H9 (cell line): Measurements from ENCODE around the gene SLC25A24. TPM values are rescaled to one million over a fixed set of nuclear protein-coding genes. Genes with fewer than 3 reads are reported as not detected.

Experiments
- DNase-seq: peaks from one replicate; pipeline ENCODE4 v3.0.0-alpha.2; 2017
- H2AFZ ChIP-seq: one replicate; pipeline ENCODE4 v1.6.1; 2013; ENCODE audit warnings: mild to moderate bottlenecking, low read length, control low read depth, moderate library complexity
- H2AK5ac ChIP-seq: 2 replicates; pipeline ENCODE4 v1.6.1; 2013; ENCODE audit warnings: low read length, control low read depth, mixed read lengths; ENCODE audit not compliant: insufficient read length
- H2BK120ac ChIP-seq: one replicate; pipeline ENCODE4 v1.6.1; 2013; ENCODE audit warnings: low read depth, mild to moderate bottlenecking, low read length, control low read depth, inconsistent platforms; ENCODE audit not compliant: poor library complexity, severe bottlenecking
- H2BK12ac ChIP-seq: 2 replicates; pipeline ENCODE4 v1.6.1; 2013; ENCODE audit warnings: low read length, control low read depth, mixed read lengths, low read depth; ENCODE audit not compliant: insufficient read length
- H2BK15ac ChIP-seq: 2 replicates; pipeline ENCODE4 v1.6.1; 2013; ENCODE audit warnings: low read depth, low read length, control low read depth
- H2BK20ac ChIP-seq: one replicate; pipeline ENCODE4 v1.6.1; 2013; ENCODE audit warnings: low read depth, mild to moderate bottlenecking, low read length, control low read depth, inconsistent platforms; ENCODE audit not compliant: poor library complexity, severe bottlenecking
- H2BK5ac ChIP-seq: 2 replicates; pipeline ENCODE4 v1.6.1; 2013; ENCODE audit warnings: low read length, control low read depth, mixed read lengths; ENCODE audit not compliant: insufficient read length
- H3K14ac ChIP-seq: 2 replicates; pipeline ENCODE4 v1.6.1; 2013; ENCODE audit warnings: low read length, control low read depth; ENCODE audit not compliant: insufficient read depth
- H3K18ac ChIP-seq: 2 replicates; pipeline ENCODE4 v1.6.1; 2013; ENCODE audit warnings: low read depth, mild to moderate bottlenecking, mixed read lengths, low read length, control low read depth; ENCODE audit not compliant: insufficient read length
- H3K23ac ChIP-seq: 2 replicates; pipeline ENCODE4 v1.6.1; 2013; ENCODE audit warnings: low read length, control low read depth, mixed read lengths, low read depth; ENCODE audit not compliant: insufficient read length
- H3K23me2 ChIP-seq: 2 replicates; pipeline ENCODE4 v1.6.1; 2013; ENCODE audit warnings: low read depth, mild to moderate bottlenecking, mixed read lengths, low read length, control low read depth; ENCODE audit not compliant: insufficient read length, poor library complexity, severe bottlenecking
- H3K27ac ChIP-seq: 2 replicates; pipeline ENCODE4 v1.5.1; 2013; ENCODE audit warnings: low read length, control low read depth, mixed read lengths, low read depth; ENCODE audit not compliant: insufficient read length
- H3K27me3 ChIP-seq: 2 replicates; pipeline ENCODE4 v1.6.1; 2013; ENCODE audit warnings: low read length, control low read depth, inconsistent platforms; ENCODE audit not compliant: insufficient read depth
- H3K4ac ChIP-seq: 2 replicates; pipeline ENCODE4 v1.6.1; 2013; ENCODE audit warnings: low read depth, mild to moderate bottlenecking, control low read depth, inconsistent platforms, low read length, moderate library complexity
- H3K4me1 ChIP-seq: 2 replicates; pipeline ENCODE4 v1.6.1; 2013; ENCODE audit warnings: low read length, control low read depth, inconsistent platforms; ENCODE audit not compliant: insufficient read depth
- H3K4me2 ChIP-seq: 2 replicates; pipeline ENCODE4 v1.6.1; 2013; ENCODE audit warnings: low read length, control low read depth, mixed read lengths; ENCODE audit not compliant: insufficient read length, insufficient read depth
- H3K56ac ChIP-seq: 2 replicates; pipeline ENCODE4 v1.6.1; 2013; ENCODE audit warnings: low read depth, mild to moderate bottlenecking, mixed read lengths, low read length, control low read depth; ENCODE audit not compliant: insufficient read length
- H3K79me1 ChIP-seq: 2 replicates; pipeline ENCODE4 v1.6.1; 2013; ENCODE audit warnings: low read depth, mild to moderate bottlenecking, moderate library complexity, low read length, control low read depth, inconsistent platforms; ENCODE audit not compliant: insufficient read depth, poor library complexity, severe bottlenecking
- H3K79me2 ChIP-seq: 2 replicates; pipeline ENCODE4 v1.6.1; 2013; ENCODE audit warnings: low read length, control low read depth, inconsistent platforms; ENCODE audit not compliant: insufficient read depth
- H3K9ac ChIP-seq: 2 replicates; pipeline ENCODE4 v1.6.1; 2013; ENCODE audit warnings: low read length, control low read depth, mixed read lengths; ENCODE audit not compliant: insufficient read length; ENCODE audit errors: extremely low read depth
- H3K9me3 ChIP-seq: one replicate; pipeline ENCODE4 v1.6.1; 2013; ENCODE audit warnings: low read depth, low read length, inconsistent platforms; ENCODE audit not compliant: control insufficient read depth
- H3T11ph ChIP-seq: one replicate; pipeline ENCODE4 v1.6.1; 2013; ENCODE audit warnings: mild to moderate bottlenecking, low read length, control low read depth, inconsistent platforms
- H4K20me1 ChIP-seq: one replicate; pipeline ENCODE4 v1.6.1; 2013; ENCODE audit not compliant: control insufficient read depth, insufficient read length, insufficient read depth
- H4K5ac ChIP-seq: 2 replicates; pipeline ENCODE4 v1.6.1; 2013; ENCODE audit warnings: low read depth, mild to moderate bottlenecking, mixed read lengths, low read length, control low read depth; ENCODE audit not compliant: insufficient read length
- H4K8ac ChIP-seq: replicated peaks from 2 replicates; pipeline ENCODE4 v1.6.1; 2013; ENCODE audit warnings: low read length, control low read depth, mixed read lengths, low read depth; ENCODE audit not compliant: insufficient read length
- H4K91ac ChIP-seq: 2 replicates; pipeline ENCODE4 v1.6.1; 2013; ENCODE audit warnings: low read depth, mild to moderate bottlenecking, moderate library complexity, mixed read lengths, low read length, control low read depth; ENCODE audit not compliant: insufficient read length
- H3K27ac Mint-ChIP-seq, 3 experiments: 2 replicates in 2 of 3; 3 replicates in 1 of 3; pipeline ENCODE4 v1.8.0; 2020 to 2021; ENCODE audit warnings: mixed read lengths in 3 of 3, mild to moderate bottlenecking in 1 of 3, moderate library complexity in 1 of 3
- H3K27me3 Mint-ChIP-seq: 2 replicates; pipeline ENCODE4 v1.8.0; 2021; ENCODE audit warnings: low read depth, mild to moderate bottlenecking, moderate library complexity, mixed read lengths
- H3K36me3 Mint-ChIP-seq, 3 experiments: 2 replicates in 2 of 3; 3 replicates in 1 of 3; pipeline ENCODE4 v1.8.0; 2020 to 2021; ENCODE audit warnings: low read depth in 3 of 3, mixed read lengths in 3 of 3; ENCODE audit not compliant: insufficient read depth in 1 of 3
- H3K4me1 Mint-ChIP-seq, 2 experiments: 2 replicates each; pipeline ENCODE4 v1.8.0; 2020; ENCODE audit warnings: mixed read lengths in 2 of 2
- H3K4me3 Mint-ChIP-seq, 2 experiments: 2 replicates in 1 of 2; 3 replicates in 1 of 2; pipeline ENCODE4 v1.8.0; 2020 to 2021; ENCODE audit warnings: mild to moderate bottlenecking in 2 of 2, mixed read lengths in 2 of 2, moderate library complexity in 1 of 2
- H3K9me3 Mint-ChIP-seq, 2 experiments: 2 replicates in 1 of 2; 3 replicates in 1 of 2; pipeline ENCODE4 v1.8.0; 2020; ENCODE audit warnings: mild to moderate bottlenecking in 2 of 2, mixed read lengths in 2 of 2, moderate library complexity in 1 of 2
- CTCF ChIP-seq: fragments of 200-600 bp; sonication (generic); conservative IDR thresholded peaks from 3 replicates; pipeline ENCODE4 v1.8.0; 2021; ENCODE audit warnings: antibody characterized with exemption, mild to moderate bottlenecking
- WGBS: extraction: QIAGEN DNeasy Blood & Tissue Kit; methylation state at CpG from one replicate; pipeline ENCODE4 v1.1.7; 2013; ENCODE audit warnings: missing lambda C conversion rate, low lambda C conversion rate, mixed read lengths; ENCODE audit not compliant: insufficient read length; ENCODE audit errors: extremely low coverage; 5-methylcytosine and 5-hydroxymethylcytosine counted together
- total RNA-seq: library from RNA; stranded (reverse); gene quantifications from 2 replicates; pipeline ENCODE4 v1.2.1, GENCODE V29; 2021

Gene SLC25A24
- total RNA-seq, 1 experiment from 2014 or later: 35.1 TPM

- Histone ChIP-seq H3K14ac (no peak overlapping the region), H3K23ac (no peak overlapping the region), H3K27me3 (no peaks in the 10 kb centered on the region), H3K79me1 (no peaks in the 10 kb centered on the region), H3K9ac (no peak overlapping the region), H3K4me1 (no peaks in the 10 kb centered on the region), H4K8ac (no peak overlapping the region), H3K56ac (no peak overlapping the region), H2BK15ac (no peak overlapping the region), H4K5ac (no peak overlapping the region), H3K23me2 (no peaks in the 10 kb centered on the region), H3K9me3 (no peaks in the 10 kb centered on the region), H3K4me2 (no peak overlapping the region), H3K4ac (no peak overlapping the region), H2AFZ (no peak overlapping the region), H3T11ph (no peak overlapping the region), H2BK120ac (no peak overlapping the region), H2BK12ac (no peak overlapping the region), H2BK5ac (no peak overlapping the region), H4K91ac (no peak overlapping the region), H3K18ac (no peak overlapping the region), H2BK20ac (no peak overlapping the region), H2AK5ac (no peak overlapping the region), H3K79me2 (no peaks in the 10 kb centered on the region), H3K27ac (no peak overlapping the region), H4K20me1 (no peaks in the 10 kb centered on the region)
- DNase-seq: no peak
- no CpG with 5 or more reads among the region's 1 CpG for WGBS
- Mint-ChIP-seq H3K4me3 (no peak overlapping the region), H3K4me1 (no peaks in the 10 kb centered on the region), H3K27me3 (no peaks in the 10 kb centered on the region), H3K9me3 (no peaks in the 10 kb centered on the region), H3K27ac (no peak overlapping the region), H3K36me3 (peaks cover 9 to 36% (median 28%) of the 10 kb centered on the region in 3 experiments)
- TF ChIP-seq CTCF: no peak
Observed at GRCh38 chr1:108151548-108151947, 48.6 kb downstream of the SLC25A24 start.
